SK-N-SH (cell line): ENCODE data around the gene AREL1.

ENCODE experiments used
- FOXM1 ChIP-seq: IDR thresholded peaks from 2 replicates; pipeline ENCODE4 v1.4.0; 2012; ENCODE audit warnings: low read depth, mild to moderate bottlenecking
- IRF3 ChIP-seq: fragments of 150-350 bp; IDR thresholded peaks from 2 replicates; pipeline ENCODE4 v1.6.1; 2016; ENCODE audit warnings: mild to moderate bottlenecking, low read depth, low read length
- MAX ChIP-seq: IDR thresholded peaks from 2 replicates; pipeline ENCODE4 v1.4.0; 2012; ENCODE audit warnings: low read depth
- PBX3 ChIP-seq: IDR thresholded peaks from 2 replicates; pipeline ENCODE4; 2012
- POLR2AphosphoS5 ChIP-seq: IDR thresholded peaks from 2 replicates; pipeline ENCODE4 v1.6.1; 2012; ENCODE audit warnings: low read depth, low read length
- RCOR1 ChIP-seq: fragments of 150-350 bp; IDR thresholded peaks from 2 replicates; pipeline ENCODE4 v1.6.1; 2017; ENCODE audit warnings: antibody characterized with exemption, low read length
- RFX5 ChIP-seq: IDR thresholded peaks from 2 replicates; pipeline ENCODE4 v1.6.1; 2012; ENCODE audit warnings: mild to moderate bottlenecking, improper control_type of control experiment, low read length
- YY1 ChIP-seq: IDR thresholded peaks from 2 replicates; pipeline ENCODE4 v1.4.0; 2012; ENCODE audit warnings: low read depth, mild to moderate bottlenecking
- ZBTB33 ChIP-seq: IDR thresholded peaks from 2 replicates; pipeline ENCODE4 v1.4.0; 2012; ENCODE audit warnings: low read depth, borderline replicate concordance
- TF ChIP-seq, protein P1 (sequence below): fragments of 200-600 bp; sonication (generic); IDR thresholded peaks from 2 replicates; pipeline ENCODE4 v1.6.1; 2017; ENCODE audit warnings: antibody characterized with exemption, mild to moderate bottlenecking, moderate library complexity

DNA sequence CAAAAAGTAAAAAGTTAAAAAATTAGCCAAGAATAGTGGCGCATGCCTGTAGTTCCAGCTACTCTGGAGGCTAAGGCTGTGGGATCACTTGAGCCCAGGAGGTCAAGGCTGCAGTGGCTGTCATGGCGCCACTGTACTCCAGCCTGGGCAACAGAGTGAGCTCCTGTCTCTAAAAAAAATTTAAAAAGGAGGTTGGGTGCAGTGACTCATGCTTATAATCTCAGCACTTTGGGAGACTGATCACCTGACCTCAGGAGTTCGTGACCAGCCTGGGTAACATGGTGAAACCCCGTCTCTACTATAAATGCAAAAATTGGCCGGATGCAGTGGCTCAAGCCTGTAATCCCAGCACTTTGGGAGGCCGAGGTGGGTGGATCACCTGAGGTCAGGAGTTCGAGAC is 42.0 kb upstream of the AREL1 start:
- TF ChIP-seq, protein P1, sequence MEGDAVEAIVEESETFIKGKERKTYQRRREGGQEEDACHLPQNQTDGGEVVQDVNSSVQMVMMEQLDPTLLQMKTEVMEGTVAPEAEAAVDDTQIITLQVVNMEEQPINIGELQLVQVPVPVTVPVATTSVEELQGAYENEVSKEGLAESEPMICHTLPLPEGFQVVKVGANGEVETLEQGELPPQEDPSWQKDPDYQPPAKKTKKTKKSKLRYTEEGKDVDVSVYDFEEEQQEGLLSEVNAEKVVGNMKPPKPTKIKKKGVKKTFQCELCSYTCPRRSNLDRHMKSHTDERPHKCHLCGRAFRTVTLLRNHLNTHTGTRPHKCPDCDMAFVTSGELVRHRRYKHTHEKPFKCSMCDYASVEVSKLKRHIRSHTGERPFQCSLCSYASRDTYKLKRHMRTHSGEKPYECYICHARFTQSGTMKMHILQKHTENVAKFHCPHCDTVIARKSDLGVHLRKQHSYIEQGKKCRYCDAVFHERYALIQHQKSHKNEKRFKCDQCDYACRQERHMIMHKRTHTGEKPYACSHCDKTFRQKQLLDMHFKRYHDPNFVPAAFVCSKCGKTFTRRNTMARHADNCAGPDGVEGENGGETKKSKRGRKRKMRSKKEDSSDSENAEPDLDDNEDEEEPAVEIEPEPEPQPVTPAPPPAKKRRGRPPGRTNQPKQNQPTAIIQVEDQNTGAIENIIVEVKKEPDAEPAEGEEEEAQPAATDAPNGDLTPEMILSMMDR = no peak
- TF ChIP-seq POLR2AphosphoS5 (no peak), IRF3 (no peak), ZBTB33 (no peak), FOXM1 (no peak), PBX3 (no peak), RCOR1 (no peak), MAX (no peak), YY1 (no peak), RFX5 (no peak)
